Measurements from ENCODE around the gene AIG1.

Gene AIG1

DNA sequence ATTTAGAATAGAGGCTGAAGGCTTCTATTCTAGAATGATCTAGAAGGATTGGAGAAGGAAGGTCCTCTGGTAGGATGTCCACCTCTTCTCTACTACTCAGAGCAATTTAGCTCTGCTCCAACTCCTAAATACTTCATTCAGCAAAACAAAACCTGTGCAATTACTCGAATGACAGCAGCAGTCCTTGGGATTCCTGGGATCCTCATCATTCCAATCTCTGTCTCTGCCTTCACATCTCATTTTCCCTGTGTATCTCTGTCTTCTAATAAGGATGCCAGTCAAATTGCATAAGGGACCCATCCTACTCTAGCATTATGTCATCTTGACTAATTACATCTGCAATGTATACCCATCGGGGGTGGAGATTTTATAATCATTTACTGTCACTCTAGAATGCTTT lies 5.5 kb upstream of the AIG1 start:
- Histone ChIP-seq H3K4me3 (ENCODE audit: low read depth, low read length) (no peak overlapping the region), H3K27me3 (ENCODE audit: insufficient read depth, low read length) (no peaks in the 10 kb centered on the region), H2AFZ (ENCODE audit: low read length, unreplicated experiment) (no peak overlapping the region), H3K27ac (ENCODE audit: low read depth, low read length) (no peak overlapping the region), H3K36me3 (ENCODE audit: insufficient read depth, low read length) (no peaks in the 10 kb centered on the region), H3K4me1 (ENCODE audit: control insufficient read depth, insufficient read depth, low read length, unreplicated experiment) (peaks cover 7% of the 10 kb centered on the region), H3K79me2 (ENCODE audit: control insufficient read depth, insufficient read depth, low read length, unreplicated experiment) (no peaks in the 10 kb centered on the region)

GRCh38 chr6:143055891-143056290 lies 4.8 kb upstream of the AIG1 start:
- no peak overlapping the region for H3K27ac ChIP-seq (ENCODE audit: low read depth, low read length)
- H3K27me3 ChIP-seq (ENCODE audit: insufficient read depth, low read length): no peaks in the 10 kb centered on the region
- no peaks in the 10 kb centered on the region for H3K36me3 ChIP-seq (ENCODE audit: insufficient read depth, low read length)
- H3K4me1 ChIP-seq (ENCODE audit: control insufficient read depth, insufficient read depth, low read length, unreplicated experiment): peaks cover 7% of the 10 kb centered on the region
- H2AFZ ChIP-seq (ENCODE audit: low read length, unreplicated experiment): no peak overlapping the region
- H3K4me3 ChIP-seq (ENCODE audit: low read depth, low read length): no peak overlapping the region
- no peaks in the 10 kb centered on the region for H3K79me2 ChIP-seq (ENCODE audit: control insufficient read depth, insufficient read depth, low read length, unreplicated experiment)

- H3K4me3 ChIP-seq (ENCODE audit: low read depth, low read length): no peak overlapping the region
- H3K79me2 ChIP-seq (ENCODE audit: control insufficient read depth, insufficient read depth, low read length, unreplicated experiment): no peaks in the 10 kb centered on the region
- H3K36me3 ChIP-seq (ENCODE audit: insufficient read depth, low read length): no peaks in the 10 kb centered on the region
- H3K27me3 ChIP-seq (ENCODE audit: insufficient read depth, low read length): no peaks in the 10 kb centered on the region
- H2AFZ ChIP-seq (ENCODE audit: low read length, unreplicated experiment): no peak overlapping the region
- H3K27ac ChIP-seq (ENCODE audit: low read depth, low read length): no peak overlapping the region
- H3K4me1 ChIP-seq (ENCODE audit: control insufficient read depth, insufficient read depth, low read length, unreplicated experiment): peaks cover 14% of the 10 kb centered on the region
These were observed 1.7 kb upstream of the AIG1 start for GRCh38 chr6:143058987-143059386.

GRCh38 chr6:143059663-143060353 lies 881 bp upstream of the AIG1 start:
- Histone ChIP-seq H3K27ac (ENCODE audit: low read depth, low read length) (peak overlapping the region; percentile 65), H3K36me3 (ENCODE audit: insufficient read depth, low read length) (no peaks in the 10 kb centered on the region), H3K27me3 (ENCODE audit: insufficient read depth, low read length) (no peaks in the 10 kb centered on the region), H2AFZ (ENCODE audit: low read length, unreplicated experiment) (peak overlapping the region; percentile 83), H3K4me3 (ENCODE audit: low read depth, low read length) (peak overlapping the region; percentile 95), H3K79me2 (ENCODE audit: control insufficient read depth, insufficient read depth, low read length, unreplicated experiment) (no peaks in the 10 kb centered on the region), H3K4me1 (ENCODE audit: control insufficient read depth, insufficient read depth, low read length, unreplicated experiment) (peaks cover 14% of the 10 kb centered on the region)

GRCh38 chr6:143060354-143060805 lies 309 bp upstream of the AIG1 start:
- Histone ChIP-seq H3K27ac (ENCODE audit: low read depth, low read length) (peak overlapping the region; percentile 65), H3K27me3 (ENCODE audit: insufficient read depth, low read length) (no peaks in the 10 kb centered on the region), H3K4me3 (ENCODE audit: low read depth, low read length) (peak overlapping the region; percentile 95), H2AFZ (ENCODE audit: low read length, unreplicated experiment) (peak overlapping the region; percentile 83), H3K4me1 (ENCODE audit: control insufficient read depth, insufficient read depth, low read length, unreplicated experiment) (peaks cover 14% of the 10 kb centered on the region), H3K79me2 (ENCODE audit: control insufficient read depth, insufficient read depth, low read length, unreplicated experiment) (no peaks in the 10 kb centered on the region), H3K36me3 (ENCODE audit: insufficient read depth, low read length) (no peaks in the 10 kb centered on the region)

- Histone ChIP-seq H3K27me3 (ENCODE audit: insufficient read depth, low read length) (no peaks in the 10 kb centered on the region), H2AFZ (ENCODE audit: low read length, unreplicated experiment) (no peak overlapping the region), H3K4me1 (ENCODE audit: control insufficient read depth, insufficient read depth, low read length, unreplicated experiment) (peaks cover 14% of the 10 kb centered on the region), H3K79me2 (ENCODE audit: control insufficient read depth, insufficient read depth, low read length, unreplicated experiment) (no peaks in the 10 kb centered on the region), H3K27ac (ENCODE audit: low read depth, low read length) (no peak overlapping the region), H3K36me3 (ENCODE audit: insufficient read depth, low read length) (no peaks in the 10 kb centered on the region), H3K4me3 (ENCODE audit: low read depth, low read length) (peak overlapping the region; percentile 85)
These were observed 1.1 kb downstream of the AIG1 start for GRCh38 chr6:143061597-143062385.

- Histone ChIP-seq H3K4me3 (ENCODE audit: low read depth, low read length) (no peak overlapping the region), H2AFZ (ENCODE audit: low read length, unreplicated experiment) (no peak overlapping the region), H3K36me3 (ENCODE audit: insufficient read depth, low read length) (no peaks in the 10 kb centered on the region), H3K79me2 (ENCODE audit: control insufficient read depth, insufficient read depth, low read length, unreplicated experiment) (no peaks in the 10 kb centered on the region), H3K27me3 (ENCODE audit: insufficient read depth, low read length) (no peaks in the 10 kb centered on the region), H3K27ac (ENCODE audit: low read depth, low read length) (no peak overlapping the region), H3K4me1 (ENCODE audit: control insufficient read depth, insufficient read depth, low read length, unreplicated experiment) (peaks cover 14% of the 10 kb centered on the region)
These were observed 1.9 kb downstream of the AIG1 start for GRCh38 chr6:143062551-143062950.

GRCh38 chr6:143063631-143064030 lies 2.9 kb downstream of the AIG1 start:
- Histone ChIP-seq H3K36me3 (ENCODE audit: insufficient read depth, low read length) (no peaks in the 10 kb centered on the region), H3K79me2 (ENCODE audit: control insufficient read depth, insufficient read depth, low read length, unreplicated experiment) (no peaks in the 10 kb centered on the region), H2AFZ (ENCODE audit: low read length, unreplicated experiment) (no peak overlapping the region), H3K27me3 (ENCODE audit: insufficient read depth, low read length) (no peaks in the 10 kb centered on the region), H3K4me1 (ENCODE audit: control insufficient read depth, insufficient read depth, low read length, unreplicated experiment) (peaks cover 14% of the 10 kb centered on the region), H3K27ac (ENCODE audit: low read depth, low read length) (no peak overlapping the region), H3K4me3 (ENCODE audit: low read depth, low read length) (no peak overlapping the region)

DNA sequence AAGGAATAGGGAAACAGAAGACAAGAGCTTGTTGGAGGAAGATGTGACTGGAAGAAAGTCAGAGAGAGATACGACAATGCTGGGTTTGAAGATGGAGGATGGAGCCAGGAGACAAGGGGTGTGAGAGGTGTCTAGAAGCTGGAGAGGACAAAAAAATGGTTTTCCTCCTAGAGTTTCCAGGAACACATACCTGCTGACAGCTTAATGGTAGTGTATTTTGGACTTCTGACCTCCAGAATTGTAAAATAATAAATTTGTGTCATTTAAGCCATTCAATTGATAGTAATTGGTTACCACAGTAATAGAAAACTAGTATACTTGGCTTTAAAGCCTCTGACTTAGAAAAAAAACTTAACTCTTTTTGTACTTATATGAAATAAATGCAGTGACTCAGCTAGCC lies 3.6 kb downstream of the AIG1 start:
- Histone ChIP-seq H3K4me1 (ENCODE audit: control insufficient read depth, insufficient read depth, low read length, unreplicated experiment) (peaks cover 11% of the 10 kb centered on the region), H3K27ac (ENCODE audit: low read depth, low read length) (no peak overlapping the region)

DNA sequence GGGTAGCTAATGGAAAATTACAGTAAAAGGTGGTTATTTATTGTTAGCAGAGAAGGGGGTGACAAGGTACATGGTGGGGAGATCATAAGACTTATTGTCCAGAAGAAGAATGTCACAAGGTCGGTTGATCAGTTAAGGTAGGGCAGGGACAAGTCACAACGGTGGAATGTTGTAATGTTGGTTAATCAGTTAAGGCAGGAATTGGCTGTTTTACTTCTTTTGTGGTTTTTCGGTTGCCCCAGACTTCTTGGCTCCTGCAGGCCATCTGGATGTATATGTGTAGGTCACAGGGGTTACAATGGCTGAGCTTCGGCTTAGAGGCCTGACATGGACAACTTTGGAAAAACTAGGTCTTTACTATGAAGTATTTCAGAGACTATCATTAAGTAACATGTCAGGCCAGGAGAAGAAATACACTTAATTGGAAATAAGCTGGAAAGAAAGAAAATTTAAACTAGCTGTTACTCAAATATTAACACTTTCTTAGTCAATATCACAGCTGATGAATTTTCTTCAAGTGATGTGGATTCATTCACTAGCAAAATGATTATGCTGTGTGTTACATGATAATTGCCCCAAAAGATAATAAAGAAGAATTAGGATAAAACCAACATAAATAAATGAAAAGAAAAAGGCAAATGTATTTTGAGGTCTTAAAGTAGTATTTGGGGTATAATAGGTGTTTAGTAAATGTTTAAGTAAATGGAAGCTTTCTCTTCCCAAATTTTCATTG lies 4.4 kb downstream of the AIG1 start:
- Histone ChIP-seq H2AFZ (ENCODE audit: low read length, unreplicated experiment) (no peak overlapping the region), H3K79me2 (ENCODE audit: control insufficient read depth, insufficient read depth, low read length, unreplicated experiment) (no peaks in the 10 kb centered on the region), H3K4me3 (ENCODE audit: low read depth, low read length) (no peak overlapping the region), H3K27ac (ENCODE audit: low read depth, low read length) (no peak overlapping the region), H3K27me3 (ENCODE audit: insufficient read depth, low read length) (no peaks in the 10 kb centered on the region), H3K4me1 (ENCODE audit: control insufficient read depth, insufficient read depth, low read length, unreplicated experiment) (peaks cover 7% of the 10 kb centered on the region), H3K36me3 (ENCODE audit: insufficient read depth, low read length) (no peaks in the 10 kb centered on the region)

More for the DNA sequence above, 3.6 kb downstream of the AIG1 start:
- Histone ChIP-seq H2AFZ (ENCODE audit: low read length, unreplicated experiment) (no peak overlapping the region), H3K36me3 (ENCODE audit: insufficient read depth, low read length) (no peaks in the 10 kb centered on the region), H3K79me2 (ENCODE audit: control insufficient read depth, insufficient read depth, low read length, unreplicated experiment) (no peaks in the 10 kb centered on the region), H3K27me3 (ENCODE audit: insufficient read depth, low read length) (no peaks in the 10 kb centered on the region), H3K4me3 (ENCODE audit: low read depth, low read length) (no peak overlapping the region)
